GM19452 (cell line): ENCODE data around the gene SNUPN.
"Not testable (repeated sequence)": the region's sequence is repeated elsewhere in the genome, so short reads cannot be mapped to it uniquely, and the experiment has no call there.

ENCODE experiments used
- ATAC-seq: cut with Tn5 transposase; IDR thresholded peaks from one replicate; pipeline ENCODE4 v1.9.1; 2021; ENCODE audit not compliant: unreplicated experiment

Gene SNUPN

DNA sequence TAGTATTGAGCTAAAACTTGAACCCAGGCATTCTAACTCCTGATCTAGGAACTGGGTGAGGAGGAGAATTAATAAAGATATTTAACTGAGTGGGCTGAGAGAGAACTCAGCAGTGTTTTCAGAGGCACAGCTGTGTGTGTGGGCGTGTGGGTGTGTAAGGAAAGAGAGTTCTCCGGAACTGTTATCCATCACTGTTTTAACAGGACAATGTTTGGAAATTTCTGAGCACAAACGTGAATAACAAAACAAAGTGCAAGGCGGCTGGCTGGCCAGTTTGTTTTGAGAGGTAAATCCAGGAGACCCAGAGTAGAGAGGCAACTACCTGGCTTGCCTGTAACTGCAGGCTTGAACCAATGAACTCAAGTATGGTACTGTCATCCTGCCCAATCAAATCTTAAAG is 41.4 kb downstream of the SNUPN start:
- no peak for ATAC-seq

DNA sequence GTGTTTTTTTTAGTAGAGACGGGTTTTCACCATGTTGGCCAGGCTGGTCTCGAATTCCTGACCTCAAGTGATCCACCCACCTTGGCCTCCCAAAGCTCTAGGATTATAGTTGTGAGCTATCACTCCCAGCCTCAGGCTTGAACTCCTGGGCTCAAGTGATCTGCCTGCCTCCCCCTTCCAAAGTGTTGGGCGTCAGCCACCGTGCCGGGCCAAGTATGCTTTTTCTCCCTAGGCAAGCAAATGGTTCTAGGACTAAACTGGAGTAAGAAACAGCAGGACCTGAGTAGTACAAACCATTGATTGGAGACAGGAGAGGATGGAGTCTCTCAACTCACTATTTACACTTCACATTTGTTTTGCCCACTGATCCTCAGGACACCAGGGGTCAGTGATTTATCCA is 41.8 kb downstream of the SNUPN start:
- no peak for ATAC-seq

DNA sequence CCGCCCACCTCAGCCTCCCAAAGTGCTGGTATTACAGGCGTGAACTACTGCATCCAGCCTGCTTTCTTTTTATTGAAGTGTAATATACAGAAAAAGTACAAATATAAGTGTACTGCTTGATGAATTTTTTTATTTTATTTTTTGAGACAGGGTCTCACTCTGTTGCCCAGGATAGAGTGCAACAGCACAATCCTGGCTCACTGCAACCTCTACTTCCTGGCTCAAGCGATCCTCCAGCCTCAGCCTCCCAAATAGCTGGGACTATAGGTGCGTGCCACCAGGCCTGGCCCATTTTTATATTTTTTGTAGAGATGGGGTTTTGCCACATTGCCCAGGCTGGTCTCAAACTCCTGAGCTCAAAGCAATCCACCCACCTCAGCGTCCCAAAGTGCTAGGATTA is 42.6 kb downstream of the SNUPN start:
- ATAC-seq: not testable (repeated sequence)

DNA sequence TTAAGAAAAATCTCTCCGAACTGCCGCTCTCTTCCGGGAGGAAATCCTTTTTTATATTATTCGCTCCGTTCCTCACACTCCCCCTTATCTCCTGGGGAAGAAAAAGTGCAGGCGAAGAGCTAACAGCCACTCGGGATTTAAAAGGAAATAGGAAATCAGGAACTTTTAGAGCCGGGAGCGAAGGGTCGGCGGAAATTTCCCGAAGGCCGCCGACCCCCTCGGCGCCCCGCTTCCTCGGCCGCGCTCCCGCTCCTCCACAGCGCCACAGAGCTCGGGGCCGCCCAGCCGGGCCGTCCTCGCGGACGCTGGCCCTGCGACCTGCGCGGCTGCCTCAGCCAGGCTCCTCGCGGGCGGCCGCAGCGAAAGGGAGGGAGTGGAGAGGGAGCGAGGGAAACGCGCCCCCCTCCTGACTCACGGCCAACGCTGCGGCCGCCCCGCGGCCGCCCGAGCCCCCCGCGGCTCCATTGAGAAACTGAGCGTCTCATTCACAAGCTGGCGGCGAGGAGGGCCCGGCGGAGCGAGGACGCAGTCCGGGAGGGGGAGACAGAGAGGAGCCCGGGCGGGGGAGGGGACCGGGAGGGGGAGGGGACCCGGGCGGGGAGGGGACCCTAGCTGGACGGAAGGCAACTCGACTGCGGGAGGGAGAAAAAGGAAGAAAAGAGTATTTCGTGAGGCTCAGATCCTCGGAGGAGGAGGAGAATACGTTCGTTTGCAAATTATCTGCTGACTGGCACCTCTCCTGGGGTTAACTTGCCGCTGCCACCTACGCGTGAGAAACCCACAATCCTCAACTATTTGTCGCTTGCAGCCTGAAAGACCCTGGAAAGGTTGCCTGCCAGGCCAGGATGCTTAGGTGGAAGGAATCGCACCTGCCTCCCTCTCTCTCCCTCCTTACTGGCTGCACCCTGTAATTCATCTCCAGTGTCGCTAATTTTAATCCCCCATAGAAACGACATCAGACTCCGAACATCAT is 46.3 kb downstream of the SNUPN start, which contains the start of gene PTPN9:
Gene PTPN9 (minus strand): TSS at position 368 of the 973 bp plus-strand sequence. CDS start 539 bp downstream, outside the sequence.
- peak; percentile 53 for ATAC-seq

DNA sequence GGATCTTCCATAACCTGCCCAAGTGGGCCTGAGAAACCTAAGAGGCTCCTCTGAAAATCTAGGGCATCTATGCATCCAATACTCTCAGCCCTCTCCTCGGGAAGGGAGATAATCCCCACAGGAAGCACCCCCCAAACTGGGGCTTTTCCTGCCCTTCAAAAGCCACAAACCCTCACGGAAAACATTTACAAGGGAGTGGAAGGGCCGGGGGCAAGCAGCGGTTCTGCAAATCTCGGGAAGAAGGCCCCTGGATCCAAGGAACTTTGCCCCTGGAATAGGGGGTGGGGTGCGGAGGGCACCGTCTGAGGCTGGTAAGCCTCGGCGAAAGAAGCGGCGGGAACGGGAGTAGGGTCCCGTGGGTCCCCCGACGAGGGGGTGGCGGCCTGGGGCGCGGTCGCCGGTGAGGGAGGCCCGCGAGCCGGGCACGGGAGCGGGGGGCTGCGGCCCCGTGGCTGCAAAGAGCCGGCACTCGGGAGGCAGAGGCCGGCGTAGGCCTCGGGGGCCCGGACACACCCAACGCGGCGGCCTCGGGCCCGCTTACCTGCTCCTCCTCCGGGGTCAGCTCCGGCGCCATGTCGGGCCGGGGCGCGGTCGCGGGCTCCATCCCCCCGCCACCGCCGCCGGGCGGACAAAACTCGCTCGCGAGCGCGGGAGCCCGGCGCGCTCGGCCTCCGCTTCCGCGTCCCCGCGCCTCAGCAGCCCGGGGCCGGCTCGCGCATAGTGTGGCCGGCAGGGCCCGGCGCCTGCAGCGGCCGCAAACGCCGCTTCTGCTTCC is 47.2 kb downstream of the SNUPN start:
- ATAC-seq: peak; percentile 45

DNA sequence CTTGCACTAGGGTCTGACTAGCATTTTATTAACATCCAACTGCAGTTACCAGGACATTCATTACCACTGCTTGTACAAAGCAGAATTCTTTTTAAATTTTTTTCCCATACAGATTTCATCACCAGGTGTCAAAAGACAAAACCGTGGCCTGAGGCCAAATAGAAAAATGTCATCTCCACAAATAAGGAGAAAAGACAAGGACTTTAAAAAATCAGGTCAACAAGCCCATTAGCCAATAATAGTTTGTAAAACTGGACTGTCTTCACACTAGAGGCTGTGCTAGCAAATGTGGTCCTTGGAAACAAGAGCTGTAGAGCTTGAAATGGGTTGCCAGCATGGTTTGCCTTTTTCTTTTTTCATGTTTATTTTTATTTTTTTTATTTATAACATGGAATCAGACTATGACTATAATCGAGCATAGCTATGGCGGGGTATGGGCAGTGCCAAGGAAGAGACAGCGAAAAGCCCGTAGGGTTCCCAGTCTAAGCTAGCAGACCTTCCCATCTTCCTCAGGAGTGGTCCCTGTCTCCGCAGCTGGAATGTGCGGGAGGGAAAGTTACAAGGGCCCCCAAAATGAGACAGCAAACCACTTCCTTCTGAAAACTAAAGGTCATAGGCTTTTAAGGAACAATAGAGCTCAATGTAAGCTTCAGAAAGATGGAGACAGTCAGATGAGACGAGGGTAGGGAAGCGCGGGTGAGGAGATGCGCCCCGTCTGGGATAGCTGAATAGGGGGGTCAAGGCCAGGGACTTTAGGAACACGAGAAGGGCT is 47.9 kb downstream of the SNUPN start:
- ATAC-seq: no peak

DNA sequence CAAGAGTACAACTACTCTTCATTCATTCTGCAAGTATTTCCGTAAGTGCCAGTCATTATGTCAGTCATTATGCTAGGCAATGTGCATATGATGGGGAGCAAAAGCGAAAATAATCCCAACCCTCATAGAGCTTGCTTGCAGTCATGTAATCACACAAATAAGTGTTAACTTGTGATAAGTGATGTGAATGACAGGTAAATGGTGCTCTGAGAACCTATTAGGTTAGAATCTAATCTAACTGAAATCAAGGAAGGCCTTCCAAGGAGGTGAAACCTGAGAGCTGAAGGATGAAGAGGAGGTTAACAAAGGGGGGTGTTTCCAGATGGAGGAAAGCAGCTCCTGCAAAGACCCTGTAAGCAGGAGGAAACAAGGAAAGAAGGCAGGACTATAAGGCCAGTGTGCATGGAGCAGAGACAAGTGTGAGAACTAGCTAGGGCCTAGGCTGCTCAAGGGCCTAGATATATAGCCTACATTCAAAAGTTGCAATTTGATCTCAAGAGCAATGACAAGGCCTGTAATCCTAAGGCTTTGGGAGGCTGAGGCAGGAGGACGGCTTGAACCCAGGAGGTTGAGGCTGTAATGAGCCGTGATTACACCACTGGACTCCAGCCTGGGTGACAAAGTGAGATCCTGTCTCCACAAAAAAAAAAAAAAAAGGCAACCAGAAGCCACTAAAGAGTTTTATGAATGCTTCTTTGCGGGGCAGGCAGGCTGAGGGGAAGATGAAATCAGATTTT is 51.7 kb downstream of the SNUPN start:
- ATAC-seq: no peak

DNA sequence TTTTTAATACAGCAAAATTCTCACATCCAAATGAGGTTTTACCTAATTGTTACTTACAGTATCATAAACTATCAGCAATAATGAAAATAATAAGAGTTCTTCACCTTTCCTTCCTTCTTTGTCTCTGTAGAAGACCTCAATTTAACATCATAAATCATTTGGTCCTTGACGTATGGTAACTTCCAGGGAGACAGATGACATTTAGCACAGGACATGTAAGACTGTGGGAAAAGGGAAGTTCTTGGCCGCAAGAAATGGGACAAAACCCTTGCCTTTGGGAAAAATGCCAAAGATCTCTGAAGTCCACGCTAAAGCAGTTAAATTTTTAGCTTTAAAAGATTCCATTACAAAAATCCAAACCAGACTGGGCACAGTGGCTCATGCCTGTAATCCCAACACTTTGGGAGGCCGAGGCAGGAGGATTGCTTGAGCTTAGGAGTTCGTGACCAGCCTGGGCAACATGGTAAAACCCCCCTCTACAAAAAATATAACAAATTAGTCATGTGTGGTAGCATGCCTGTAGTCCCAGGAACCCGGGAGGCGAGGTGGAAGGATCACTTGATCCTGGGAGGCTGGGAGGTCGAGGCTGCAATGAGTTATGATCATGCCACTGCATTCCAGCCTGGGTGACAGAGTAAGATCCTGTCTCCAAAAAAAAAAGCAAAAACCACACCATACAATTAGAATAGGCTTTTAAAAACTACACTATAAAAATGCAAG is 55.2 kb downstream of the SNUPN start:
- ATAC-seq: no peak

DNA sequence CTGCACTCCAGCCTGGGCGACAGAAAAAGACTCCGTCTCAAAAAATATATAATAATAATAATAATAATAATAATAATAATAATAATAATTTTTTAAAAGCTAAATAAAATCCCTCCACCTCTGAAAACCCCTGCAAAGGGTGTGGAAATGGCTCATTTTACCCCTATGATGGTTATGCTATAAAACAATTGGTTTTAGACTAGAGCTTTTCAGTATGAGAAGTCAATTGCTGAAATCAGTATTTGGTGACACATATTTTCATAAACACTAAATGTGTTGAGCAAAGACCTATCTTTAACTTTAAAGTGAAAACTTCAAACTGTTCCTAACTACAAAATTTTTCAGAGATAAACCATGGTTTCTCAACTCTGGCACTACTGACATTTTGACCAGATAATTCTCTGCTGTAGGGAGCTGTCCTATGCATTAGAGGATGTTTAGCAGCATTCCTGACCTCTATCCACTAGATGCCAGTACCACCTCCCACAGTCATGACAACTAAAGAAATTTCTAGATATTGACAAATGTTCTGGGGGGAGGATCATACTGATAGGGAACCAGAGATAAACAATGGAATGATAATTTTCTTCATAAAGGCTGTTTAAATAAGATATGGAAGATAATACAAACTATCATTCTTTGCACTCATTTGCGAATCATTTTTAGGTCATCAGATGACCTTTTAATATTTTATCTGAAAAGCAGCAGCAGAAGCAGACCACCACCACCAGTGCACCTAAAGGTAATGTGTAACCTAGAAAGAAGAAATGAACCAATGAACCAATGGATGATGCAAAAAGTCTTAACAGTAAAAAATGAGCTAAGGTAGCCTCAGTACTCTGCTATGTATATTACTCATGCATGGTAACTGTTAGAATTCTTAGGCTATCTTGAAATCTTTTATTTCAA is 60.2 kb downstream of the SNUPN start:
- ATAC-seq: no peak

DNA sequence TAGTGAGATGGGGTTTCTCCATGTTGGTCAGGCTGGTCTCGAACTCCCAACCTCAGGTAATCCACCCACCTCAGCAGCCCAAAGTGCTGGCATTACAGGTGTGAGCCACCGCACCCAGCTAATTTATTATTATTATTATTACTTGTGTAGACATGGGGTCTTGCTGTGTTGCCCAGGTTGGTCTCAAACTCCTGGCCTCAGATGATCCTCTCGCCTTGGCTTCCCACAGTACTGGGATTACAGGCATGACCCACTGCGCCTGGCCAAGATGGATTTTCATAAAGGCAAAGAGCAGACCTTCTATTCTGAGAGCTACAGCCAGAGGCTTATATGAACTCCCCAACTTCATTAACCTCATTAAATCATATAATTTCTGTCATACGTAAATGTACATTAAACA is 63.6 kb downstream of the SNUPN start:
- ATAC-seq: no peak

DNA sequence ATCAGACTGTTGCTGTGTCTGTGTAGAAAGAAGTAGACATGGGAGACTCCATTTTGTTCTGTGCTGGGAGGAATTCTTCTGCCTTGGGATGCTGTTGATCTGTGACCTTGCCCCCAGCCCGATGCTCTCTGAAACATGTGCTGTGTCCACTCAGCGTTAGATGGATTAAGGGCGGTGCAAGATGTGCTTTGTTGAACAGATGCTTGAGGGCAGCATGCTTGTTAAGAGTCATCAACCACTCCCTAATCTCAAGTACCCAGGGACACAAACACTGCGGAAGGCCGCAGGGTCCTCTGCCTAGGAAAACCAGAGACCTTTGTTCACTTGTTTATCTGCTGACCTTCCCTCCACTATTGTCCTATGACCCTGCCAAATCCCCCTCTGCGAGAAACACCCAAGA is 66.2 kb downstream of the SNUPN start:
- ATAC-seq: not testable (repeated sequence)

DNA sequence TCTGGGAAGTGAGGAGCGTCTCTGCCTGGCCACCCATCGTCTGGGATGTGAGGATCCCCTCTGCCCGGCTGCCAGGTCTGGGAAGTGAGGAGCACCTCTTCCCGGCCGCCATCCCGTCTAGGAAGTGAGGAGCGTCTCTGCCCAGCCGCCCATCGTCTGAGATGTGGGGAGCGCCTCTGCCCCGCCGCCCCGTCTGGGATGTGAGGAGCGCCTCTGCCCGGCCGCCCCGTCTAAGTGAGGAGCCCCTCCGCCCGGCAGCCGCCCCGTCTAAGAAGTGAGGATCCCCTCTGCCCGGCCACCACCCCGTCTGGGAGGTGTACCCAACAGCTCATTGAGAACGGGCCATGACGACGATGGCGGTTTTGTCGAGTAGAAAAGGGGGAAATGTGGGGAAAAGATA is 66.6 kb downstream of the SNUPN start:
- not testable (repeated sequence) for ATAC-seq

DNA sequence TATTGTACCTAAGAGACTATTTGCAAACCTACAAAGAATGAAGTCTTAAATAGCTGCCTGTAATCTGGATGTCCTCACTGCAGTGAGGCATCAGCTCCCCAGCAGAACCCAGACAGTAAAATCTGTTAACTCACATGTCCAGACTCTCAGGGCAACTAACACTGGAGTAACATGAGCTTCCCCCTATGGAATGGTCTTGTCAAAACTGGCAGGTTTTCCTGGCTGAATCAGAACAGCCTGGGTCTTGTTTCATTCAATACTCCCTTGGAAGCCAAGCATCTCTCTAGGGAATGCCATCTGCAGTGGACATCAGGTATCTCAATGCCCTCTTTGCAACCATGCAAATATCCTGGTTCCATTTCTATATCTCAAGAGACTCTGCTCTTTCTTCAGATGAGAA is 70.8 kb downstream of the SNUPN start:
- no peak for ATAC-seq

DNA sequence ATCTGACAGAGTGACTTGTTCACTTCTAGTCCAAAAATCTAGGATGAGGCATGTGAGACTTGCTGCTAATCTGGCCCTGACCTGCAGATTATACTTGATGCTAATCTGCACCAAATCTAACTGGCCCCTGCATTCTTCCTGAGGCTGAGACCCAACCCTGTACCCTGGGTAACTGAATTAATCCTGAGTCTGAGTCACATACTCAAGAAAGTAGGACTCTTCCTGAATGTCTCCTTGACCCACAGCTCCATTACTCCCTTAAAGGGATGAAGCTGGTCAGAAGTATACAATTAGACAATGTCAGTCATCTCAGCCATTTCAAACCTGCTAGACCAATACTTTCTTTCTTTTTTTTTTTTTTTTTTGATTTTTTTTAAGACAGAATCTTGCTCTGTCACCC is 71.9 kb downstream of the SNUPN start:
- ATAC-seq: no peak

DNA sequence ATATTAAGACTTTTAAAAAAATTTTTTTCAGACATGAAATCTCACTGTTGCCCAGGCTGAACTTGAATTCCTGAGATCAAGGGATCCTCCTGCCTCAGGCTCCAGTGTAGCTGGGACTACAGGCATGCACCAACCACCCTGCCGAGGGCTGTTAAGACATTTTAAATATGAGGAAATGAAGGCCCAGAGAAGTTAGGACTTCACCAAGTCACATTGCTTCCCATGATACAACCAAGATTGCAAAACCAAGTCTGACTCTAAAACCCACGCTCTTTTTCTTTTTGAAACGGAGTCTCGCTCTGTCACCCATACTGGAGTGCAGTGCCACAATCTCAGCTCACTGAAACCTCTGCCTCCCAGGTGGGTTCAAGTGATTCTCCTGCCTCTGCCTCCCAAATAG is 74.4 kb downstream of the SNUPN start:
- ATAC-seq: no peak
